Stimulated activated CD8-positive, alpha-beta memory T cell treated with anti-CD3 and anti-CD28 coated beads, Interleukin-4, amount 100 ng/mL, for 4 hours (primary cell): ENCODE measurements around the gene SHQ1.

Experiments
- DNase-seq, 2 donors: peaks; one replicate each; pipeline ENCODE4 v3.0.0-alpha.2; 2020; ENCODE audit warnings: low read depth in 2 of 2, low spot score in 1 of 2

The SHQ1 gene

GRCh38 chr3:72847751-72848702, at the start of gene SHQ1:
SHQ1 (minus strand) TSS chr3:72848445; CDS start chr3:72848340, 105 bp downstream.
- peak; percentile 90 to 94 for DNase-seq

- no peak for DNase-seq
Measured at GRCh38 chr3:72897758-72898007, 49.4 kb upstream of the SHQ1 start.

- DNase-seq: no peak
Measured at GRCh38 chr3:72896996-72897757, 48.9 kb upstream of the SHQ1 start.

- no peak for DNase-seq
Measured at GRCh38 chr3:72894976-72895552, 46.8 kb upstream of the SHQ1 start.

- no peak for DNase-seq
Measured at GRCh38 chr3:72892870-72893269, 44.6 kb upstream of the SHQ1 start.

GRCh38 chr3:72892081-72892775, 44.0 kb upstream of the SHQ1 start:
- DNase-seq: no peak

GRCh38 chr3:72891053-72891855, 43.0 kb upstream of the SHQ1 start:
- no peak for DNase-seq

- no peak for DNase-seq
Measured at GRCh38 chr3:72890166-72890925, 42.1 kb upstream of the SHQ1 start.

GRCh38 chr3:72889310-72890165, 41.3 kb upstream of the SHQ1 start:
- DNase-seq: no peak

- no peak for DNase-seq
Measured at GRCh38 chr3:72888546-72889309, 40.5 kb upstream of the SHQ1 start.

- DNase-seq: no peak
Measured at GRCh38 chr3:72887705-72888545, 39.7 kb upstream of the SHQ1 start, which contains the start of gene GXYLT2. GXYLT2 (plus strand) TSS chr3:72888046; CDS start chr3:72888234, 188 bp downstream.

- DNase-seq: no peak
Measured at GRCh38 chr3:72887343-72887704, 39.1 kb upstream of the SHQ1 start.

- DNase-seq: no peak
Measured at GRCh38 chr3:72872183-72872582, 23.9 kb upstream of the SHQ1 start.

- no peak for DNase-seq
Measured at GRCh38 chr3:72862314-72863090, 14.3 kb upstream of the SHQ1 start.

- DNase-seq: no peak
Measured at GRCh38 chr3:72860846-72861245, 12.6 kb upstream of the SHQ1 start.

GRCh38 chr3:72860053-72860452, 11.8 kb upstream of the SHQ1 start:
- DNase-seq: no peak
